GM18505 (cell line): ENCODE data around the gene GTF2H4.

Experiments
- ATAC-seq: cut with Tn5 transposase; IDR thresholded peaks from one replicate; pipeline ENCODE4 v1.9.1; 2021; ENCODE audit not compliant: unreplicated experiment
- POLR2A ChIP-seq: IDR thresholded peaks from 4 replicates; pipeline ENCODE4 v1.6.1; 2011; ENCODE audit warnings: borderline replicate concordance; ENCODE audit not compliant: insufficient read depth, insufficient read length; ENCODE audit errors: extremely low read depth

GTF2H4 gene

DNA sequence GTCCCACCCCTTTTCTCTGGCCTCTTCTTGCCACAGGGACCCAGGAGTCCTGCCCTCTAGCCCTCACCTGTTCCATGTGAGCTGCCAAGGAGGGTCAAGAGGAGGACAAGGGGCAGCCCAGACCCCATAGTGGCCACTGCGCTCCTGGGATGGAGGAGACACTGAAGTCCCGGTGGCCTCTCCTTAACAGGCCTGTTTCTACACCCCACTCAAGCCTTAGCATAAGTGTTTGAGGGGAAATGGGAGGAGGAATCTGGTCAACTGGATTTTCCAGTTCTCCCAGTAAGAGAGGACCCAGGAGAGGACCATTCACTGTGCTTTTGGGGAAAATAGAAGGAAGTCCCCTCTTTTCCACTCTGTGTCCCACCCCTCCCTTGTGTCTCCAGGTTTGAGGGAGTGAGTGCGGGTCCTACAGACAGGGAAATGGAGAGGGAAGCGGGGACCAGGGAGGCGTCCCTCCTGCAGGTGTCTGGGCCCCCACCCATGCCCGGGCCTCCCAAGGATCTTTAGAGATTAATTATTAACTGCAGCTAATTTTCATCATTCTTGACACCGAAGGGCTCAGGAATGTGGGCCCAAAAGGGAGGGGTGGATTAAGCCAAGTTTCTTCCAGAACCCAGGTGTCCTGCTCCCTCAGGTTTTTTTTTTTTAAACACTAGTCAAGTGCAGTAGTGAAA, 24.1 kb downstream of the GTF2H4 start, which contains the start of gene SFTA2:
Gene SFTA2, minus strand, starts transcription at position 202 of the 677 bp plus-strand sequence. Its CDS starts 74 bp downstream, at position 128.
- TF ChIP-seq POLR2A: no peak
- no peak for ATAC-seq

GRCh38 chr6:30932665-30933365, 24.8 kb downstream of the GTF2H4 start:
- no peak for TF ChIP-seq POLR2A
- no peak for ATAC-seq

DNA sequence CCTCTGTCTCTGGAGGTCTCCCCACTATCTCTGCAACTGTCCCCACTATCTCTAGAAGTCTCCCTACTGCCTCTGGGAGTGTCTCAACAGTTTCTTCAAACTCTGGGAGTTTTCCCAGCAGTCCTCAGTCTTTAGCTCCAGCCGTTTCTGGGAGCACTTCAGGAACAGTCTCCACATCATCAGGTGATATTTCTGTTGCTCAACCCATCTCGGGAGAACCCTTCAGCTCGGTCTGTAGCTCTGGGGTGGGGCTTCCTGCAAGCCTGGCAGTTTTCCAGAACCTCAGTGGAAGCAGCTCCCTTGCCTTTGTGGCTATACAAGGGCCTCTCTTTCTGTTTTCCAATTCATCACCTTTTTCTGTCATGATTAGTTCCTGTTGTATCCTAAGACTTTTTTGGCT, 27.0 kb downstream of the GTF2H4 start:
- no peak for TF ChIP-seq POLR2A
- no peak for ATAC-seq

DNA sequence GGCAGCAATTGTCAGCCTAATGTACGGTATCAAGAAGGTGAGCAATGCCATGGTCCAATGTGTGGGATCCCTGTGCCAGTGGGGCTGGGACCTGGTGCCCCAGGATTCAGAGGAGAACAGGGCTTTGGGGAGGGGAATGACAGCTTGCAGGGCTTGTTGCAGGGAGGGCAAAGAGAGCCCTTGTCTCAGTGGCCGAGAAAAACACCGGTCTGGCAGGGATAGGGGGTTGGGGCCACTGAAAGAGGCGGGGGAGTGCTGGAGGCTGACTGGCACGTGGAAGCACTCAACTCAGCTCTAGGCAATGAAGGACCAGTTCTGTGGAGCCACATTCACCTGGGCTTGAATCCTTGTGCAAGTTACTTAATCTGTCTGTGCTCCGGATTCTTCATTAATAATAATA, 29.3 kb downstream of the GTF2H4 start:
- ATAC-seq: no peak
- TF ChIP-seq POLR2A: no peak

DNA sequence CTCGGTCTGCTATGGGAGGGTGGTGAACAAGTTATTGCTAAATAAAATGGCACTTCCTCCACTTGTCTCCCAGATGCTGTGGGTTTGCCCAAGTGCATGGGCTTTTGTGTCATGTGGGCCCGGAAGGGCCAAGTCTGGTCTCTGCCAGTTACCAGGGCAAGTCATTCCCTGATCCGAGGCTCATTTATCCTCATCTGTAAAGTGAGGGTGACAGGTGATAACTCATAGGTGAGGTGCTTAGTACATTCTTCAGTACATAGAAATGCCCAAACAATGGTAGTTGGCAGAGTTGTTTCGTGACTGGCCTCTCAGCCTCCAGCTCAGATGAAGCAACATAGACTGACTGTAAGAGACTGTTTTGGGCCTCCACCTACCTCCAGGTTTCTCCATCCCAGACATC, 30.7 kb downstream of the GTF2H4 start:
- TF ChIP-seq POLR2A: no peak
- no peak for ATAC-seq

DNA sequence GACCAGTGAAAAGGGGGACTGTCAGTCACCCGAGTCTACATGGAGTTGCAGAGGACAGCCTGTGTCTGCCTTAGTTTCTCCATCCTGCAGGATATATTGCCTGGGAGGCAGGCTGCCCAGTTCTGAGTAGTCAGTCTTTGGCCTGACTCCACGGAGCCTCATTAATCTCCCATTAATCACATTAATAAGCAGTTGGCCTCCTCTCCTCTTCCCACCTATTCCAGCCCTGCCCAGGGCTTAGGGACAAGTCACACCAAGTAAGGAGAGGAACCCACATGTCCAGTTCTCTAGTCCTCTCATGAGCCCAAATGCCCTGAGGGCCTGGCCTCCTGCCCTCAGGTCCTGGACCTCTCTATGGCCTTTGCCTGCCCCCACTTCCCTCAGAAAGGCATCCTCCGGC, 31.5 kb downstream of the GTF2H4 start:
- TF ChIP-seq POLR2A: no peak

DNA sequence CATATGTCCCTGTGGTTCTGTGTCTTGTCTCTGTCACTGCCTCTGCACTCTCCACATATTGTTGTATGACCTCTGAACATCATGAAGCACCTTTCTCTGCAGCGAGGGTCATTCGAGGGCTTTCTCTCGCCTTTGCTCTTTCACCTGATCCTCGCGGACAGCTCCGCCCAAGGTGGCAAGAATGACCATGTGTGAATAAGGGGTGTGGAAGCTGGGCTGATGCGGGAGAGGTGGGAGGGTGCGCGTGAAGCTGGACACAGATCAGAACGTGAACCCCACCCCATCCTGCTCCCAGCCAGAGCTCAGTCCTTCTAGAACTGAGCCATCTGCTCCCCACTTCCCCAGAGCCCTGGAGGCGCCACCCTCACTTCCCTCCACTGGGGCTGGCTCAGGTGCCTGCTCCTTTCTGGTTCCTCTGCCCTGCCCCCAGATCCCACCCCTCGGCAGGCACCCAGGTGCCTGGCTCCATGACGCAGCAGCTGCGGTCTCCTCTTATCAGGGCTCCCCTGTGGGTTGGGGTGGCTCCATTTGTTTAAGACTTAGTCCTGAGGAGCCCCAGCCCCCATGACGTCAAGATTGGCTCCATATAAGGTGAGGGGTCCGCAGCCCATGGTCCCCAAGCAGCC, 32.5 kb downstream of the GTF2H4 start, which contains the start of gene MUCL3:
Gene MUCL3, plus strand, starts transcription at position 613 of the 626 bp plus-strand sequence. CDS start 27 bp downstream, outside the sequence.
- TF ChIP-seq POLR2A: no peak

More for the DNA sequence above, 31.5 kb downstream of the GTF2H4 start:
- no peak for ATAC-seq

GRCh38 chr6:30942338-30943060, 34.5 kb downstream of the GTF2H4 start:
- TF ChIP-seq POLR2A: no peak
- ATAC-seq: no peak

More for the DNA sequence above, 32.5 kb downstream of the GTF2H4 start, which contains the start of gene MUCL3:
- no peak for ATAC-seq

DNA sequence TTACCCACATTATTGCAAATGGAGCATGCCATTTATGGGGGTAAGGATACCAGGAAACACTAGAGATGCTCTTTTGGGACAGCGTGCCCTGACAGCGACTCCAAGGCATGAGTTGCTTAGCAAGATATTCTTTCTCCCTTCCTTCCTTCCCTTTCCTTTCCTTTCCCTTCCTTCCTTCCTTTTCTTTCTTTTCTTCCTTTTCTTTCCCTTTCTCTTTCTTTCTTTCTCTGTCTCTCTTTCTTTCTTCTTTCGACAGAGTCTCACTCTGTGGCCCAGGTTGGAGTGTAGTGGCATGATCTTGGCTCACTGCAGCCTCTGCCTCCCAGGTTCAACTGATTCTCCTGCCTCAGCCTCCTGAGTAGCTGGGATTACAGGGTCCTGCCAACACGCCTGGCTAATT, 36.0 kb downstream of the GTF2H4 start:
- TF ChIP-seq POLR2A: no peak
- ATAC-seq: no peak

DNA sequence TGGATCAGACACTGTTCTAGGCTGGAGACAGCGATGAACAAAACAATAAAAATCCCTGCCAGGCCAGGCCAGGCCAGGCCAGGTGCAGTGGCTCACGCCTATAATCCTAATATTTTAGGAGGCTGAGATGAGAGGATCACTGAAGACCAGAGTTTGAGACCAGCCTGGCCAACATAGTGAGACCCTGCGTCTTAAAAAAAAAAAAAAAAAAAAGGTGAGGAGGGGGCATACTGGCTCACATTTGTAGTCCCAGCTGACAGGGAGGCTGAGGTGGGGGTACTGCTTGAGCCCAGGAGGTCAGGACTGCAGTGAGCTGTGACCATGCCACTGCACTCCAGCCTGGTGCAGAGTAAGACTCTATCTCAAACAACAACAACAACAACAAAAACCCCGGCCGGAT, 37.3 kb downstream of the GTF2H4 start:
- no peak for TF ChIP-seq POLR2A
- ATAC-seq: no peak

- no peak for ATAC-seq
- TF ChIP-seq POLR2A: no peak
These were observed 39.2 kb downstream of the GTF2H4 start for GRCh38 chr6:30947231-30947630.

DNA sequence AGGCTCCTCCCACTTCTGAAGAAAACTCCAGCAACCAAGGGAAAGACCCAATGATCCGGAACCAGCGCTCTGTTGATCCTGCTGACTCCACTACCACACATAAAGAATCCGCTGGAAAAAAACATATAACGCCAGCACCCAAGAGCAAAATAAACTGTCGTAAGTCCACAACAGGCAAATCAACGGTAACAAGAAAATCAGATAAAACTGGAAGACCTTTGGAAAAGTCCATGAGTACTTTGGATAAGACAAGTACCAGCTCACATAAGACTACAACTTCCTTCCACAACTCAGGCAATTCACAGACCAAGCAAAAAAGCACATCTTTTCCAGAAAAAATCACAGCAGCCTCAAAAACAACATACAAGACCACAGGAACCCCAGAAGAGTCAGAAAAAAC, 40.8 kb downstream of the GTF2H4 start:
- no peak for ATAC-seq

DNA sequence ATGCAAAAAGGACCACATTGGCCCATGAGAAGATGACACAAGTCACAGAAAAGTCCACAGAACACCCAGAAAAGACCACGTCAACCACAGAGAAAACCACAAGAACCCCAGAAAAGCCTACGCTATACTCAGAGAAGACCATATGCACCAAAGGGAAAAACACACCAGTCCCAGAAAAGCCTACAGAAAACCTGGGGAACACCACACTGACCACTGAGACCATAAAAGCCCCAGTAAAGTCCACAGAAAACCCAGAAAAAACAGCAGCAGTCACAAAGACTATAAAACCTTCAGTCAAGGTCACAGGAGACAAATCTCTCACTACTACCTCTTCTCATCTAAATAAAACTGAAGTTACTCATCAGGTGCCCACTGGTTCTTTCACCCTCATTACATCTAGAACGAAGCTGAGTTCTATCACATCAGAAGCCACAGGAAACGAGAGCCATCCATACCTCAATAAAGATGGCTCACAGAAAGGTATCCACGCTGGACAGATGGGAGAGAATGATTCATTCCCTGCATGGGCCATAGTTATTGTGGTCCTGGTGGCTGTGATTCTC, 44.0 kb downstream of the GTF2H4 start:
- TF ChIP-seq POLR2A: no peak
- ATAC-seq: no peak

More for the DNA sequence above, 40.8 kb downstream of the GTF2H4 start:
- TF ChIP-seq POLR2A: no peak
